ENCODE data around the gene ALDH1L2.

The ALDH1L2 gene

DNA sequence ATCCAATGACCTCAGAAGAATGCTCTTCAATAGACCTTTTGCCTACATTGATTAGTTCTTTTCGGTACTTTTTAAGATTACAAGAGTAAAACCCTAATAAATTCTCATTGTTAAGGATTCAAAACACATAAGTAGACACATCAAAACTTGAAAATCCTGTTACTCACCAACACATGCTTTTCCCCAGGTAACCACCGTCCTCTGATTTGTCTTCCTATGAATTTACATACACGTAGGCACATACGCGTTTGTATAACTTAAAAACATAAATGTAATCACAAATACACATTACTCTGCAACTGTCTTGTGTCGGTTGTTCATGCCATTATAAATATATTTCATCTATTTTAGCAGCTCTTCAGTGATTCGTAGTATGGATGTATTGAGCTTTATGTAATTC is 22.4 kb upstream of the ALDH1L2 start:
- Histone ChIP-seq H3K27me3 (ENCODE audit: low read depth, low read length) (no peaks in the 10 kb centered on the region; the same call in 1 of the 2 replicates), H3K4me2 (ENCODE audit: low read length) (peak overlapping the region; percentile 89), H3K4me1 (ENCODE audit: low read length) (peaks cover 21% of the 10 kb centered on the region), H3K4me3 (ENCODE audit: low read length) (peak overlapping the region; percentile 87), H3K36me3 (replicated peaks; ENCODE audit: low read depth, low read length) (peaks cover 4% of the 10 kb centered on the region), H3K9me3 (ENCODE audit: insufficient read depth, low read length) (no peaks in the 10 kb centered on the region), H4K20me1 (ENCODE audit: insufficient read depth, low read length) (peaks cover 28% of the 10 kb centered on the region), H2AFZ (ENCODE audit: low read depth, low read length) (peak overlapping the region; percentile 88), H3K27ac (ENCODE audit: low read length) (no peak overlapping the region), H3K9ac (ENCODE audit: low read length) (peak overlapping the region; percentile 75), H3K79me2 (ENCODE audit: low read length) (peaks cover 40% of the 10 kb centered on the region)
- TF ChIP-seq EZH2phosphoT487 (IDR thresholded peaks at IDR 0.05; ENCODE audit: low read depth) = no peak
- TF ChIP-seq, protein P1, sequence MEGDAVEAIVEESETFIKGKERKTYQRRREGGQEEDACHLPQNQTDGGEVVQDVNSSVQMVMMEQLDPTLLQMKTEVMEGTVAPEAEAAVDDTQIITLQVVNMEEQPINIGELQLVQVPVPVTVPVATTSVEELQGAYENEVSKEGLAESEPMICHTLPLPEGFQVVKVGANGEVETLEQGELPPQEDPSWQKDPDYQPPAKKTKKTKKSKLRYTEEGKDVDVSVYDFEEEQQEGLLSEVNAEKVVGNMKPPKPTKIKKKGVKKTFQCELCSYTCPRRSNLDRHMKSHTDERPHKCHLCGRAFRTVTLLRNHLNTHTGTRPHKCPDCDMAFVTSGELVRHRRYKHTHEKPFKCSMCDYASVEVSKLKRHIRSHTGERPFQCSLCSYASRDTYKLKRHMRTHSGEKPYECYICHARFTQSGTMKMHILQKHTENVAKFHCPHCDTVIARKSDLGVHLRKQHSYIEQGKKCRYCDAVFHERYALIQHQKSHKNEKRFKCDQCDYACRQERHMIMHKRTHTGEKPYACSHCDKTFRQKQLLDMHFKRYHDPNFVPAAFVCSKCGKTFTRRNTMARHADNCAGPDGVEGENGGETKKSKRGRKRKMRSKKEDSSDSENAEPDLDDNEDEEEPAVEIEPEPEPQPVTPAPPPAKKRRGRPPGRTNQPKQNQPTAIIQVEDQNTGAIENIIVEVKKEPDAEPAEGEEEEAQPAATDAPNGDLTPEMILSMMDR (IDR thresholded peaks at IDR 0.05; ENCODE audit: low read depth, low read length) = no peak

DNA sequence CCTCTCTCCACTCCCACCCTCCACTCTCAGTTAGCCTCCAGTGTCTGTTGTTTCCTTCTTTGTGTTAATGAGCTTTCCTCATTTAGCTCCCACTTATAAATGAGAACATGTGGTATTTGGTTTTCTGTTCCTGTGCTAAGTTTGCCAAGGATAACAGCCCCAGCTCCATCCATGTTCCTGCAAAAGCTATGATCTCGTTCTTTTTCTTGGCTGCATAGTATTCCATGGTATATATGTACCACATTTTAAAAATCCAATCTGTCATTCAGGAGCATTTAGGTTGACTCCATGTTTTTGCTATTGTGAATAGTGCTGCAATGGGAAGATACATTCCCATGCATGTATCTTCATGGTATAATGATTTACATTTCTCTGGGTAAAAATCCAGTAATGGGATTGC is 20.5 kb upstream of the ALDH1L2 start:
- Histone ChIP-seq H3K9me3 (ENCODE audit: insufficient read depth, low read length) (no peaks in the 10 kb centered on the region), H3K4me3 (ENCODE audit: low read length) (no peak overlapping the region), H3K27ac (ENCODE audit: low read length) (no peak overlapping the region), H3K36me3 (replicated peaks; ENCODE audit: low read depth, low read length) (no peaks in the 10 kb centered on the region), H3K27me3 (ENCODE audit: low read depth, low read length) (no peaks in the 10 kb centered on the region; the same call in 1 of the 2 replicates), H3K4me2 (ENCODE audit: low read length) (no peak overlapping the region), H3K79me2 (ENCODE audit: low read length) (peaks cover 21% of the 10 kb centered on the region), H3K4me1 (ENCODE audit: low read length) (peaks cover 13% of the 10 kb centered on the region), H4K20me1 (ENCODE audit: insufficient read depth, low read length) (peaks cover 15% of the 10 kb centered on the region), H3K9ac (ENCODE audit: low read length) (no peak overlapping the region), H2AFZ (ENCODE audit: low read depth, low read length) (no peak overlapping the region)
- TF ChIP-seq, protein P1 (IDR thresholded peaks at IDR 0.05; ENCODE audit: low read depth, low read length) = no peak
- no peak for TF ChIP-seq EZH2phosphoT487 (IDR thresholded peaks at IDR 0.05; ENCODE audit: low read depth)

DNA sequence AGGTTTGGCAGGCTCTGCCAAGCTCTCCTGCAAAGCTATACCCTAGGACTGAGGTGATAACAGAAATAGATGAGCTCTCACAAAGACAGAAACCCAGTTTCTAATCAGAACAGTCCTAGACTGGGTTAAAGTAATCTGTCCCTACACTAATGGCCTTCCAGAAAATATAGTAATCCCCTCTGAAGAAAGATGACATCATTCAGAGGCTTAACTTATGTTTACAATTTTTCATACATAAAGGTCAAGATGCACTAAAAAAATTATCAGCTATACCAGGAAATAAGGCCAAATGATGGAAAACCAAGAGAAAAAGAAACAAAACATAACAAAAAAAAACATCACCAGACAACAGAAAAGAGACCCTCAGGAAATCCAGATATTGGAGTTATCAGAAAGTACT is 18.4 kb upstream of the ALDH1L2 start:
- no peak overlapping the region for H3K27ac ChIP-seq (ENCODE audit: low read length)
- no peaks in the 10 kb centered on the region for H4K20me1 ChIP-seq (ENCODE audit: insufficient read depth, low read length)
- no peaks in the 10 kb centered on the region; the same call in 1 of the 2 replicates for H3K27me3 ChIP-seq (ENCODE audit: low read depth, low read length)
- no peak overlapping the region for H2AFZ ChIP-seq (ENCODE audit: low read depth, low read length)
- H3K4me1 ChIP-seq (ENCODE audit: low read length) = peaks cover 16% of the 10 kb centered on the region
- peaks cover under 1% of the 10 kb centered on the region; the same call in 1 of the 2 replicates for H3K79me2 ChIP-seq (ENCODE audit: low read length)
- H3K9ac ChIP-seq (ENCODE audit: low read length) = no peak overlapping the region
- TF ChIP-seq, protein P1 (IDR thresholded peaks at IDR 0.05; ENCODE audit: low read depth, low read length) = no peak
- no peak for TF ChIP-seq EZH2phosphoT487 (IDR thresholded peaks at IDR 0.05; ENCODE audit: low read depth)
- no peak overlapping the region for H3K4me3 ChIP-seq (ENCODE audit: low read length)
- H3K4me2 ChIP-seq (ENCODE audit: low read length) = no peak overlapping the region
- H3K9me3 ChIP-seq (ENCODE audit: insufficient read depth, low read length) = no peaks in the 10 kb centered on the region
- no peaks in the 10 kb centered on the region for H3K36me3 ChIP-seq (replicated peaks; ENCODE audit: low read depth, low read length)

DNA sequence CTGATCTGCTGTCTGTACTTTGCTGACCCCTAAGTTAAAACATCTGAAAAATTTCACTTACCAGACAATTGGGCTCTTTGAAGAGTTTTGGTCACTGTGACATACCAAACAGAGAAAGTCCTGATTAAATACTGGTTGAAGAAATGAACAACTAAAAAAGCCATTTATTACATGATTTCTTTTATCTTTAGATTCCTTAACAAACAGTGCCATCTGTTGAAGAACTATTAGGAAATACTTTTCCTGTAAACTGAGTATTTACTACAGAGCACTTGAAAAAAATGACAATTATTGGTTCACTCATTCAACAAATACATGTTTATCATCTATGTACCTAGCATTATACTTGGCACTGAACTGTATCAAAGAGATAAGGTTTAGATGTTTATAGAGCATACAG is 16.7 kb upstream of the ALDH1L2 start:
- no peak overlapping the region for H2AFZ ChIP-seq (ENCODE audit: low read depth, low read length)
- no peak overlapping the region for H3K4me3 ChIP-seq (ENCODE audit: low read length)
- H3K9me3 ChIP-seq (ENCODE audit: insufficient read depth, low read length) = no peaks in the 10 kb centered on the region
- H3K27ac ChIP-seq (ENCODE audit: low read length) = no peak overlapping the region
- H4K20me1 ChIP-seq (ENCODE audit: insufficient read depth, low read length) = no peaks in the 10 kb centered on the region
- H3K27me3 ChIP-seq (ENCODE audit: low read depth, low read length) = no peaks in the 10 kb centered on the region; the same call in 1 of the 2 replicates
- H3K79me2 ChIP-seq (ENCODE audit: low read length) = no peaks in the 10 kb centered on the region
- no peak overlapping the region for H3K9ac ChIP-seq (ENCODE audit: low read length)
- H3K4me1 ChIP-seq (ENCODE audit: low read length) = peaks cover 10% of the 10 kb centered on the region; the same call in 1 of the 2 replicates
- H3K4me2 ChIP-seq (ENCODE audit: low read length) = no peak overlapping the region
- TF ChIP-seq, protein P1 (IDR thresholded peaks at IDR 0.05; ENCODE audit: low read depth, low read length) = peak; percentile 36
- TF ChIP-seq EZH2phosphoT487 (IDR thresholded peaks at IDR 0.05; ENCODE audit: low read depth) = no peak
- no peaks in the 10 kb centered on the region for H3K36me3 ChIP-seq (replicated peaks; ENCODE audit: low read depth, low read length)

Measured in OCI-LY3 (cell line).